ENCODE data around the gene MDM2. TPM values are rescaled to one million over a fixed set of nuclear protein-coding genes. Genes with fewer than 3 reads are reported as not detected.

MDM2 gene
- total and polyA plus RNA-seq, 3 donors from 2014 or later = 28.8 to 56.1 (median 40.6) TPM

- intact Hi-C loops (cut with DNase I; ENCODE audit: low total_unique reads) = no loop called here
- 73 to 90% methylated on average over 3 of the region's 3 CpGs for WGBS, 2 donors
- H3K4me1 ChIP-seq = no peaks in the 10 kb centered on the region
- no peaks in the 10 kb centered on the region for H3K27me3 ChIP-seq
- H3K36me3 ChIP-seq (ENCODE audit: low read depth, missing control alignments) = no peaks in the 10 kb centered on the region
- H3K9me3 ChIP-seq = no peaks in the 10 kb centered on the region
- no peak overlapping the region for H3K27ac ChIP-seq
- TF ChIP-seq CTCF (IDR thresholded peaks at IDR 0.05) (no peak), POLR2A (IDR thresholded peaks at IDR 0.05) (no peak)
- H3K4me3 ChIP-seq = no peak overlapping the region
- DNase-seq = no peak
Observed at GRCh38 chr12:68855111-68855510, 47.1 kb downstream of the MDM2 start.

- H3K27ac ChIP-seq = no peak overlapping the region
- no peaks in the 10 kb centered on the region for H3K9me3 ChIP-seq
- no peak for DNase-seq
- H3K27me3 ChIP-seq = no peaks in the 10 kb centered on the region
- WGBS, 2 donors = 96 to 98% methylated on average over 8 of the region's 8 CpGs
- H3K4me3 ChIP-seq = no peak overlapping the region
- intact Hi-C loops (cut with DNase I; ENCODE audit: low total_unique reads) = no loop called here
- no peaks in the 10 kb centered on the region for H3K4me1 ChIP-seq
- H3K36me3 ChIP-seq (ENCODE audit: low read depth, missing control alignments) = no peaks in the 10 kb centered on the region
- TF ChIP-seq CTCF (IDR thresholded peaks at IDR 0.05) (no peak), POLR2A (IDR thresholded peaks at IDR 0.05) (no peak)
Observed at GRCh38 chr12:68855771-68856170, 47.8 kb downstream of the MDM2 start.

DNA sequence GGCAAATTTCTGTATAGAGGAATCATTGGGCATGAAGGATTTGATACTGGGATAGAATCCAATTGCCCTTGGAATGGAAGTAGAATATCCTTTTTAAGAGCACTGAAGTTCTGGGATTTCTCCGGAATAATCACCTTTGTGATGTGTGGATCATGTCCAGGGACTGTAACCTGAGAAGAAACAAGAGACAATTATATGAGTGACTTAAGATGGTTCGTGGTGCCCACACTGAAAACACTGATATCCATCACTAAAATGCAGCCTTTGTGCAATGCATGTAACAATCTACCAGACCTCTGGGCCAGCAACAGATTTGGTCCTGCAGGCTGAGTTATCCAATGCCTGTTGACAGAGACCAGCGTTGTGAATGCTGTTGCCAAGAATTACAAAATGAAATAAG lies 48.5 kb downstream of the MDM2 start:
- TF ChIP-seq POLR2A (IDR thresholded peaks at IDR 0.05) (no peak), CTCF (IDR thresholded peaks at IDR 0.05) (no peak)
- H3K27me3 ChIP-seq = no peaks in the 10 kb centered on the region
- DNase-seq = no peak
- intact Hi-C loops (cut with DNase I; ENCODE audit: low total_unique reads) = no loop called here
- H3K27ac ChIP-seq = no peak overlapping the region
- no peaks in the 10 kb centered on the region for H3K36me3 ChIP-seq (ENCODE audit: low read depth, missing control alignments)
- no peaks in the 10 kb centered on the region for H3K4me1 ChIP-seq
- H3K9me3 ChIP-seq = no peaks in the 10 kb centered on the region
- no peak overlapping the region for H3K4me3 ChIP-seq
- WGBS, 2 donors = 55% methylated on average over 3 of the region's 3 CpGs

DNA sequence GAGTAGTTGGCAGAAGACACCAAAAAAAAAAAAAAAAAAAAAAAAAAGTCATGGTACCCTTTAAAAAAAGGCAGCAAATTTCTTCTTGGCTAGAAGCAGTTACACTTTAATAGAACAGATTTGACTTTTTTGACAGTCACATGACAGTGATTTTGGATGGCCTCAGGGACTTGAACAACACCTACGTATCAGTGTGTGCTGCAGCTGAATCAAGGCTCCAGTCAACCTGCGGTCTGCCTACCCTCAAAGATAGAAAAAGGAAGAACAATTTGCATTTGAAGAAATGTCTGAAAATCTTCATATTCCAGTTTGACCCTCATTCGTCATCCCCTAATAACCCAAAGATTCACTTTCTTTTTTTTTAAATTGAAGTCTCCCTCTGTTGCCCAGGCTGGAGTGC lies 53.9 kb downstream of the MDM2 start:
- Histone ChIP-seq H3K4me1 (no peaks in the 10 kb centered on the region), H3K9me3 (no peaks in the 10 kb centered on the region), H3K4me3 (no peak overlapping the region), H3K36me3 (ENCODE audit: low read depth, missing control alignments) (no peaks in the 10 kb centered on the region), H3K27ac (no peak overlapping the region), H3K27me3 (no peaks in the 10 kb centered on the region)
- 90 to 92% methylated on average over 3 of the region's 3 CpGs for WGBS, 2 donors
- no peak for DNase-seq
- TF ChIP-seq POLR2A (IDR thresholded peaks at IDR 0.05) (no peak), CTCF (IDR thresholded peaks at IDR 0.05) (no peak)
- intact Hi-C loops (cut with DNase I; ENCODE audit: low total_unique reads) = no loop called here

GRCh38 chr12:68863109-68863770 lies 55.3 kb downstream of the MDM2 start:
- intact Hi-C loops (cut with DNase I; ENCODE audit: low total_unique reads) = no loop called here
- Histone ChIP-seq H3K27me3 (no peaks in the 10 kb centered on the region), H3K9me3 (no peaks in the 10 kb centered on the region), H3K36me3 (ENCODE audit: low read depth, missing control alignments) (no peaks in the 10 kb centered on the region), H3K27ac (no peak overlapping the region), H3K4me3 (no peak overlapping the region), H3K4me1 (no peaks in the 10 kb centered on the region)
- no peak for DNase-seq
- 76 to 80% methylated on average over 7 of the region's 7 CpGs for WGBS, 2 donors
- TF ChIP-seq CTCF (IDR thresholded peaks at IDR 0.05) = no peak
- no peak for TF ChIP-seq POLR2A (IDR thresholded peaks at IDR 0.05)
